HG03342 (cell line): ENCODE data around the gene PCDHGB4.
"Not testable (repeated sequence)": the region's sequence is repeated elsewhere in the genome, so short reads cannot be mapped to it uniquely, and the experiment has no call there.

ENCODE experiments used
- ATAC-seq: cut with Tn5 transposase; IDR thresholded peaks from one replicate; pipeline ENCODE4 v1.9.1; 2021; ENCODE audit warnings: mild to moderate bottlenecking, moderate library complexity; ENCODE audit not compliant: unreplicated experiment

PCDHGB4 gene

DNA sequence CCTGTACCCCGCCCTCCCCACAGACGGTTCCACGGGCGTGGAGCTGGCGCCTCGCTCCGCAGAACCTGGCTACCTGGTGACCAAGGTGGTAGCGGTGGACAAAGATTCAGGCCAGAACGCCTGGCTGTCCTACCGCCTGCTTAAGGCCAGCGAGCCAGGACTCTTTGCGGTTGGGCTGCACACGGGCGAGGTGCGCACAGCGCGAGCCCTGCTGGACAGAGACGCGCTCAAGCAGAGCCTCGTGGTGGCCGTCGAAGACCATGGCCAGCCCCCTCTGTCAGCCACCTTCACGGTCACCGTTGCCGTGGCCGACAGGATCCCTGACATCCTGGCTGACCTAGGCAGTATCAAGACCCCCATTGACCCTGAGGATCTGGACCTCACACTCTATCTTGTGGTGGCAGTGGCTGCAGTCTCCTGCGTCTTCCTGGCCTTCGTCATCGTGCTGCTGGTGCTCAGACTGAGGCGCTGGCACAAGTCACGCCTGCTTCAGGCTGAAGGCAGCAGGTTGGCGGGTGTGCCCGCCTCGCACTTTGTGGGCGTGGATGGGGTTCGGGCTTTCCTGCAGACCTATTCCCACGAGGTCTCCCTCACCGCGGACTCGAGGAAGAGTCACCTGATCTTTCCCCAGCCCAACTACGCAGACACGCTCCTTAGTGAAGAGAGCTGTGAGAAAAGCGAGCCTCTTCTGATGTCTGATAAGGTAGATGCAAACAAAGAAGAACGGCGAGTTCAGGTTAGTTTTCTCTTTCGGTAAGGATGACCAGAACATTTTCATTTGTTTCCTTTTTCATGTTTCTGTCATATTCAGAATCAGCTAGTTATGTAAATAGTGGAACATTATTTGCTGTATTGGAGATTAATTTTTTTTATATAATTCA, 21.2 kb upstream of the PCDHGB4 start:
- ATAC-seq, result no peak

DNA sequence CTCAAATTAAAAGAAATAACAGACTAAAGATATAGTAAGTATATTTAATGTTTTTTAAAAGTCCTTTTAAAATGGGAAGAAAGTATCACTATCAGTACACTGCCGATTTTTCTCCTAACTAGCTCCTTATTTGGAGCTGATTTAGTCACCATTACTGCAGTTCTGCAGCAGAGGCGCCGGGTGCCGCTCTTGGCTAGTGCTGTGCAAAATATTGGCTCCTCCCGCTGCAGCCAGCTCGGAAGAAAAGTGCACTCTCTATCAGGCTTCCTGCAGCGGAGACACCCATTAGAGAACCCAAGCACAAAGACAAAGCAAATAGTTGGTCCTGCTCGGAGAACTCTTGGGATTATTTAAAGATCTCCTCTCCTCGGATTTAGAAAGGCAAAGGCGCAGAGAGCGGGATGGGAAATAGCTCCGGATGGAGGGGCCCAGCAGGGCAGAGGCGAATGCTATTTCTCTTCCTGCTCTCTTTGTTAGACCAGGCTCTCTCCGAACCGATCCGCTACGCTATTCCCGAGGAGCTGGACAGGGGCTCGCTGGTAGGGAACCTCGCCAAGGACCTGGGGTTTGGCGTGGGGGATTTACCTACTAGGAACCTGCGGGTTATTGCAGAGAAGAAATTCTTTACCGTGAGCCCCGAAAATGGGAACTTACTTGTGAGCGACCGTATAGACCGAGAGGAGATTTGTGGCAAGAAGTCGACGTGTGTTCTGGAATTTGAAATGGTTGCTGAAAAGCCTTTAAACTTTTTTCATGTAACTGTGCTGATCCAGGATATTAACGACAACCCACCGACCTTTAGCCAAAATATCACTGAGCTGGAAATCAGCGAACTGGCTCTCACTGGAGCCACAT, 17.3 kb upstream of the PCDHGB4 start, which contains the start of gene PCDHGB3:
PCDHGB3 (plus strand) TSS at position 249 of the 855 bp plus-strand sequence; CDS start at position 402, 153 bp downstream.
- ATAC-seq, result peak; percentile 82

DNA sequence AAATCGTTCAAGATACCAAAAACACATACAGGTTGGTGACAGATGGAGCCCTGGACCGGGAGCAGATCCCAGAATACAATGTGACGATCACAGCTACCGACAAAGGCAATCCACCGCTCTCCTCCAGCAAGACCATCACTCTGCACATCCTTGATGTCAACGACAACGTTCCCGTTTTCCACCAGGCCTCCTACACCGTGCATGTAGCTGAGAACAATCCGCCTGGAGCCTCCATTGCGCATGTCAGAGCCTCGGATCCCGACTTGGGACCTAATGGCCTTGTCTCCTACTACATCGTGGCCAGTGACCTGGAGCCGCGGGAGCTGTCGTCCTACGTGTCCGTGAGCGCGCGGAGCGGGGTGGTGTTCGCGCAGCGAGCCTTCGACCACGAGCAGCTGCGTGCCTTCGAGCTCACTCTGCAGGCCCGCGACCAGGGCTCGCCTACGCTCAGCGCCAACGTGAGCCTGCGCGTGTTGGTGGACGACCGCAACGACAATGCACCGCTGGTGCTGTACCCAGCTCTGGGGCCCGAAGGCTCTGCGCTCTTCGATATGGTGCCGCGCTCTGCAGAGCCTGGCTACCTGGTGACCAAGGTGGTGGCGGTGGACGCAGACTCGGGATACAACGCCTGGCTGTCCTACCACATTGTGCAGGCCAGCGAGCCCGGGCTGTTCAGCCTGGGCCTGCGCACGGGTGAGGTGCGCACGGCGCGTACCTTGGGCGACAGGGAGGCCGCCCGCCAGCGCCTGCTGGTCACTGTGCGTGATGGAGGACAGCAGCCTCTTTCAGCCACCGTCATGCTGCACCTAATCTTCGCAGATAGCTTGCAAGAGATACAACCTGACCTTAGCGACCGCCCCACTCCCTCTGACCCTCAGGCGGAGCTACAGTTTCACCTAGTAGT, 15.7 kb upstream of the PCDHGB4 start:
- ATAC-seq, result no peak

DNA sequence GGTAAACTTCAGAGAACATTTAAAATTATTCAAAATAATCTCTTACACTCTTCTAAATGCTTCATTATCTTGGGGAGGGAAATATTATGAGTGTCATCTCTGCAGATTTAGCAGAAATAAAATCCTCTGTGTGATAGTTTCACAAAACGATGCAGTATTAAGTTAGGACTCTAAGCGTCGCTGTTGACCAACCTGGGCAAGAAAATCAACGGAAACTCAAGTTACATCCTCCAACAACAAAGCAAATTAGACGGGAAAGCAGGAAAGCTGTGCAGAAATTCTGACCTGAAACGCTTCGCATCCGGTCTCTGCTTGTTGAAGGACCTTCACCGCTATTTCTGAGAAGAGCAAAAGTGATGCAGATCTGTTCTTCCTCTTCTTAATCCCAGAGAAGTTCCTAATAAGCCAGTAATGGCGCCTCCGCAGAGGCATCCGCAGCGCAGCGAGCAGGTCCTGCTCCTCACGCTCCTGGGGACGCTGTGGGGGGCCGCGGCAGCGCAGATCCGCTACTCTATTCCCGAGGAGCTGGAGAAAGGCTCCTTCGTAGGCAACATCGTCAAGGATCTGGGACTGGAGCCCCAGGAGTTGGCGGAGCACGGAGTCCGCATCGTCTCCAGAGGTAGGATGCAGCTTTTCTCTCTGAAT, 13.7 kb upstream of the PCDHGB4 start, which contains the start of gene PCDHGA6:
PCDHGA6 (plus strand) TSS at position 219 of the 645 bp plus-strand sequence; CDS start at position 412, 193 bp downstream.
- no peak for ATAC-seq

DNA sequence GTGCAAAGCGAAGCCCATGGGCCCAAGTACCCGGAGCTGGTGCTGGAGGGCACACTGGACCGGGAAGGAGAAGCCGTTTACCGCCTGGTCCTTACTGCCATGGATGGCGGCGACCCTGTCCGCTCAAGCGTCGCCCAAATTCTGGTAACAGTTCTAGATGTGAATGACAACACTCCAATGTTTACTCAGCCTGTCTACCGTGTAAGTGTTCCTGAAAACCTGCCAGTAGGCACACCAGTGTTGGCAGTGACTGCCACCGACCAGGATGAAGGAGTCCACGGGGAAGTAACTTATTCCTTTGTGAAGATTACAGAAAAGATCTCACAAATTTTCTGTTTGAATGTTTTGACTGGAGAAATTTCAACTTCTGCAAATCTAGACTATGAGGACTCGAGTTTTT, 12.9 kb upstream of the PCDHGB4 start:
- no peak for ATAC-seq

DNA sequence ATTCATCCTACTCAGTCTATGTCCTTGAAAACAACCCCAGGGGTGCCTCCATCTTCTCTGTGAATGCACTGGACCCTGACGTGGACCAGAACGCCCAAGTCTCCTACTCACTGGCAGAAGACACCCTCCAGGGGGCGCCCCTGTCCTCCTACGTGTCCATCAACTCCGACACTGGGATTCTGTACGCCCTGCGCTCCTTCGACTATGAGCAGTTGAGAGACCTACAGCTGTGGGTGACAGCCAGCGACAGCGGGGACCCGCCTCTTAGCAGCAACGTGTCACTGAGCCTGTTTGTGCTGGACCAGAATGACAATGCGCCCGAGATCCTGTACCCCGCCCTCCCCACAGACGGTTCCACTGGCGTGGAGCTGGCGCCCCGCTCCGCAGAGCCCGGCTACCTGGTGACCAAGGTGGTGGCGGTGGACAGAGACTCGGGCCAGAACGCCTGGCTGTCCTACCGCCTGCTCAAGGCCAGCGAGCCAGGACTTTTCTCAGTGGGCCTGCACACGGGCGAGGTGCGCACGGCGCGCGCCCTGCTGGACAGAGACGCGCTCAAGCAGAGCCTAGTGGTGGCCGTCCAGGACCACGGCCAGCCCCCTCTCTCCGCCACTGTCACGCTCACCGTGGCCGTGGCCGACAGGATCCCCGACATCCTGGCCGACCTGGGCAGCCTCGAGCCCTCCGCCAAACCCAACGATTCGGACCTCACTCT, 11.9 kb upstream of the PCDHGB4 start:
- ATAC-seq, result not testable (repeated sequence)

DNA sequence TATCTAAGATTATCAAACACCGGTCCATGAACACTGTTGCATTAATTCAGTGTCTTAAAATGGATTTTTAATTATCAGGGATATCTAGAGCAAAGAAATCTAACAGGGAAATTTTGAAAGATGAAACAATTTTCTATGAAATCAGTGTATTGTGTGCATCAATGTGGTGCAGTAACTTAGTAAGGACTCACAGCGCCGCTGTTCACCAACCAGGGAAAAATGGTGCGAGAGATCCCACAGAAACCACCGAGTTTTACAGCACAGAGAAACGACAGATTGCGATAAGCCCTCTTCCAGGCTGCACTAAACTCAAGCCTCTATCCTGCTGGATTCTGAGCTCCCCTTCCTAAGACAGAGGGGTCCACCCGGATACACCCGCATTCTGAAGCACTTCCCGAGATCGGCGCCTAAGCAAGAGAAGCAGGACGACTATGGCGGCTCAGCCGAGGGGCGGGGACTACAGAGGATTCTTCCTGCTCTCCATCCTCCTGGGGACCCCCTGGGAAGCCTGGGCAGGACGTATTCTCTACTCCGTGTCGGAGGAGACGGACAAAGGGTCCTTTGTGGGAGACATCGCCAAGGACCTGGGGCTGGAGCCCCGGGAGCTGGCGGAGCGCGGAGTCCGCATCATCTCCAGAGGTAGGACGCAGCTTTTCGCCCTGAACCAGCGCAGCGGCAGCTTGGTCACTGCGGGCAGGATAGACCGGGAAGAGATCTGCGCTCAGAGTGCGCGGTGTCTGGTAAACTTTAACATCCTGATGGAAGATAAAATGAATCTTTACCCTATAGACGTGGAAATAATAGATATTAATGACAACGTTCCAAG, 4.8 kb upstream of the PCDHGB4 start, which contains the start of gene PCDHGA7:
PCDHGA7 (plus strand) TSS at position 274 of the 826 bp plus-strand sequence; CDS start at position 432, 158 bp downstream.
- no peak for ATAC-seq

DNA sequence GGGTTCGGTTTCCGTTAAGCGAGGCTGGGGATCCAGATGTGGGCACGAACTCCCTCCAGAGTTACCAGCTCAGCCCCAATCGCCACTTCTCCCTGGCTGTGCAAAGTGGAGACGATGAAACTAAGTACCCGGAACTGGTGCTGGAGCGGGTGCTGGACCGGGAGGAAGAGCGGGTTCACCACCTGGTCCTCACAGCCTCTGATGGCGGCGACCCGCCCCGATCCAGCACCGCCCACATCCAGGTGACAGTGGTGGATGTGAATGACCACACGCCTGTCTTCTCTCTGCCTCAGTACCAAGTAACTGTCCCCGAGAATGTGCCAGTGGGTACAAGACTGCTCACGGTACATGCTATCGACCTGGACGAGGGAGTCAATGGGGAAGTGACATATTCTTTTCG, 4.2 kb upstream of the PCDHGB4 start:
- no peak for ATAC-seq

DNA sequence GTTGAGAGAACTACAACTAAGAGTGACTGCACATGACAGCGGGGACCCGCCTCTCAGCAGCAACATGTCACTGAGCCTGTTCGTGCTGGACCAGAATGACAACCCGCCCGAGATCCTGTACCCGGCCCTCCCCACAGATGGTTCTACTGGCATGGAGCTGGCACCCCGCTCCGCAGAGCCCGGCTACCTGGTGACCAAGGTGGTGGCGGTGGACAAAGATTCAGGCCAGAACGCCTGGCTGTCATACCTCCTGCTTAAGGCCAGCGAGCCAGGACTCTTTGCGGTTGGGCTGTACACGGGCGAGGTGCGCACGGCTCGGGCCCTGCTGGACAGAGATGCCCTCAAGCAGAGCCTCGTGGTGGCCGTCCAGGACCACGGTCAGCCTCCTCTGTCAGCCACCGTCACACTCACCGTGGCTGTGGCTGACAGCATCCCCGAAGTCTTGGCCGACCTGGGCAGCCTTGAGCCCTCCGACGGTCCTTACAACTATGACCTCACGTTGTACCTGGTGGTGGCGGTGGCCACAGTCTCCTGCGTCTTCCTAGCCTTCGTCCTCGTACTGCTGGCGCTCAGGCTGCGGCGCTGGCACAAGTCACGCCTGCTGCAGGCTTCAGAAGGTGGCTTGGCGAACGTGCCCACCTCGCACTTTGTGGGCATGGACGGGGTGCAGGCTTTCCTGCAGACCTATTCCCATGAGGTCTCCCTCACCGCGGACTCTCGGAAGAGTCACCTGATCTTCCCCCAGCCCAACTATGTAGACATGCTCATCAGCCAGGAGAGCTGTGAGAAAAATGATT, 2.8 kb upstream of the PCDHGB4 start:
- ATAC-seq, result no peak

DNA sequence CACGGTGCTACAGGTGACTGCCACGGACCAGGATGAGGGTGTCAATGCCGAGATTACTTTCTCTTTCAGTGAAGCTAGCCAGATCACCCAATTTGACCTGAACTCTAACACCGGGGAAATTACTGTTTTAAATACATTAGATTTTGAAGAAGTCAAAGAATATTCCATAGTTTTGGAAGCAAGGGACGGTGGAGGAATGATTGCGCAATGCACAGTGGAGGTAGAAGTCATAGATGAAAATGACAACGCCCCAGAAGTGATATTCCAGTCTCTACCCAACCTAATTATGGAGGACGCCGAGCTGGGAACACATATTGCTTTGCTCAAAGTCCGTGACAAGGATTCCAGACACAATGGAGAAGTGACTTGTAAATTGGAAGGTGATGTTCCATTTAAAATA, 1.2 kb downstream of the PCDHGB4 start:
- ATAC-seq, result no peak

DNA sequence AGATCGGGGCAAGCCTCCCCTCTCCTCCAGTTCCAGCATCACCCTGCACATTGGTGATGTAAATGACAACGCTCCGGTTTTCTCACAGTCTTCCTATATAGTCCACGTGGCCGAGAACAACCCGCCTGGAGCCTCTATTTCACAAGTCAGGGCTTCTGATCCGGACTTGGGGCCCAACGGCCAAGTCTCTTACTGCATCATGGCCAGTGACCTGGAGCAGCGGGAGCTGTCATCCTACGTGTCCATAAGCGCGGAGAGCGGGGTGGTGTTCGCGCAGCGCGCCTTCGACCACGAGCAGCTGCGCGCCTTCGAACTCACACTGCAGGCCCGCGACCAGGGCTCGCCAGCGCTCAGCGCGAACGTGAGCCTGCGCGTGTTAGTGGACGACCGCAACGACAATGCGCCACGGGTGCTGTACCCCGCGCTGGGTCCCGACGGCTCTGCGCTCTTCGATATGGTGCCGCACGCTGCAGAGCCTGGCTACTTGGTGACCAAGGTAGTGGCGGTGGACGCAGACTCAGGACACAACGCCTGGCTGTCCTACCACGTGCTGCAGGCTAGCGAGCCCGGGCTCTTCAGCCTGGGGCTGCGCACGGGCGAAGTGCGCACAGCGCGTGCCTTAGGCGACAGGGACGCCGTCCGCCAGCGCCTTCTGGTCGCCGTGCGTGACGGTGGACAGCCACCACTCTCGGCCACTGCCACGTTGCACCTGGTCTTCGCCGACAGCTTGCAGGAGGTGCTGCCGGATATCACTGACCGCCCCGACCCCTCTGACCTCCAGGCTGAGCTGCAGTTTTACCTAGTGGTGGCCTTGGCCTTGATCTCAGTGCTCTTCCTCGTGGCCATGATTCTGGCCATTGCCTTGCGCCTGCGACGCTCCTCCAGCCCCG, 1.9 kb downstream of the PCDHGB4 start:
- no peak for ATAC-seq

DNA sequence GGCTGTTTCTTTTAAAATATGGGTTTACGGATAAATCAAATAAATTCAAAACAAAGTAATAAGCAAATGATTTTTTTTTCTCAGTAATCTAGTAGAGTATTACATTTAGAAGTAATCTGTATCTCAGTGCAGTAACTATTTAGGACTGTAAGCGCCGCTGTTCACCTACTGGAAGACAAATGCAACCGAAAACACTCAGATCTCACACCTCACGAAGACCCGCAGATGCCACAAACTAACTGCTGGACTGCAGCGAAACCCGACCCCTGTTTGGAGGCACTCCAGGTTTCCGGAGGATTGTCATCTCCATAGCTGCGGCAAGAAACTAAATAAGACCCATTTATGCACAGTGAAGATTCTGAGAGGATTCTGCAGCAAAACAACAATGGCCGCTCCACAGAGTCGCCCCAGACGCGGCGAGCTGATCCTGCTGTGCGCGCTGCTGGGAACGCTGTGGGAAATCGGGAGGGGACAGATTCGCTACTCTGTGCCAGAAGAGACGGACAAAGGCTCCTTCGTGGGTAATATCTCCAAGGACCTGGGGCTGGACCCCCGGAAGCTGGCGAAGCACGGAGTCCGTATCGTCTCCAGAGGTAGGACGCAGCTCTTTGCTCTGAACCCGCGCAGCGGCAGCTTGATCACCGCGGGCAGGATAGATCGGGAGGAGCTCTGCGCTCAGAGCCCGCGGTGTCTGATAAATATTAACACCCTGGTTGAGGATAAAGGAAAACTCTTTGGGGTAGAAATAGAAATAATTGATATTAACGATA, 5.1 kb downstream of the PCDHGB4 start, which contains the start of gene PCDHGA8:
PCDHGA8 (plus strand) TSS at position 205 of the 770 bp plus-strand sequence; CDS start at position 386, 181 bp downstream.
- no peak for ATAC-seq

DNA sequence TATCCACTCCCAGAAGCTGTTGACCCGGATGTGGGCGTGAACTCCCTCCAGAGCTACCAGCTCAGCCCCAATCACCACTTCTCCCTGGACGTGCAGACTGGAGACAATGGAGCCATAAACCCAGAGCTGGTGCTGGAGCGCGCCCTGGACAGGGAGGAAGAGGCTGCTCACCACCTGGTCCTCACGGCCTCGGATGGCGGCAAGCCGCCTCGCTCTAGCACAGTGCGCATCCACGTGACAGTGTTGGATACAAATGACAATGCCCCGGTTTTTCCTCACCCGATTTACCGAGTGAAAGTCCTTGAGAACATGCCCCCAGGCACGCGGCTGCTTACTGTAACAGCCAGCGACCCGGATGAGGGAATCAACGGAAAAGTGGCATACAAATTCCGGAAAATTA, 5.8 kb downstream of the PCDHGB4 start:
- ATAC-seq, result no peak

DNA sequence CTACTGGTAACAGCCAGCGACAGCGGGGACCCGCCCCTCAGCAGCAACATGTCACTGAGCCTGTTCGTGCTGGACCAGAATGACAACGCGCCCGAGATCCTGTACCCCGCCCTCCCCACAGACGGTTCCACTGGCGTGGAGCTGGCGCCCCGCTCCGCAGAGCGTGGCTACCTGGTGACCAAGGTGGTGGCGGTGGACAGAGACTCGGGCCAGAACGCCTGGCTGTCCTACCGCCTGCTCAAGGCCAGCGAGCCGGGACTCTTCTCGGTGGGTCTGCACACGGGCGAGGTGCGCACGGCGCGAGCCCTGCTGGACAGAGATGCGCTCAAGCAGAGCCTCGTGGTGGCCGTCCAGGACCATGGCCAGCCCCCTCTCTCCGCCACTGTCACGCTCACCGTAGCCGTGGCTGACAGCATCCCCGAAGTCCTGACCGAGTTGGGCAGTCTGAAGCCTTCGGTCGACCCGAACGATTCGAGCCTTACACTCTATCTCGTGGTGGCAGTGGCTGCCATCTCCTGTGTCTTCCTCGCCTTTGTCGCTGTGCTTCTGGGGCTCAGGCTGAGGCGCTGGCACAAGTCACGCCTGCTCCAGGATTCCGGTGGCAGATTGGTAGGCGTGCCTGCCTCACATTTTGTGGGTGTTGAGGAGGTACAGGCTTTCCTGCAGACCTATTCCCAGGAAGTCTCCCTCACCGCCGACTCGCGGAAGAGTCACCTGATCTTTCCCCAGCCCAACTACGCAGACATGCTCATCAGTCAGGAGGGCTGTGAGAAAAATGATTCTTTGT, 7.1 kb downstream of the PCDHGB4 start:
- not testable (repeated sequence) for ATAC-seq
